Keratinocyte (primary cell): ENCODE results near the gene PTMS. TPM values are rescaled to one million over a fixed set of nuclear protein-coding genes. Genes with fewer than 3 reads are reported as not detected.

Experiments
- DNase-seq: peaks from one replicate; pipeline ENCODE4 v3.0.0-alpha.2; 2011; ENCODE audit warnings: low read depth, missing footprints, low spot score
- FAIRE-seq: peaks from 2 replicates; lab custom pipeline; 2011; peaks lifted over from hg19 to GRCh38; lab: Jason Lieb, UNC
- H2AFZ ChIP-seq: 2 replicates; pipeline ENCODE4 v1.6.0; 2012; ENCODE audit warnings: low read length, control low read depth, inconsistent platforms; ENCODE audit not compliant: control insufficient read depth
- H3K27ac ChIP-seq: 2 replicates; pipeline ENCODE4 v1.5.1; 2011; ENCODE audit warnings: low read length; ENCODE audit not compliant: control insufficient read depth, insufficient read depth
- H3K27me3 ChIP-seq: 3 replicates; pipeline ENCODE4 v1.6.0; 2011; ENCODE audit warnings: low read length; ENCODE audit not compliant: control insufficient read depth, insufficient read depth; ENCODE audit errors: extremely low read depth
- H3K36me3 ChIP-seq, 2 experiments: 2 replicates in 1 of 2; 3 replicates in 1 of 2; pipeline ENCODE4 v1.5.1; 2011; ENCODE audit warnings: low read length in 2 of 2, mild to moderate bottlenecking in 1 of 2; ENCODE audit not compliant: control insufficient read depth in 2 of 2, insufficient read depth in 2 of 2; ENCODE audit errors: extremely low read depth in 1 of 2
- H3K4me1 ChIP-seq: 3 replicates; pipeline ENCODE4 v1.5.1; 2011; ENCODE audit warnings: low read length; ENCODE audit not compliant: control insufficient read depth, insufficient read depth; ENCODE audit errors: extremely low read depth
- H3K4me2 ChIP-seq: 3 replicates; pipeline ENCODE4 v1.6.0; 2011; ENCODE audit warnings: low read depth, low read length; ENCODE audit not compliant: control insufficient read depth, insufficient read depth; ENCODE audit errors: extremely low read depth
- H3K4me3 ChIP-seq, 3 experiments: fragments of 200-600 bp in 1 of 3; sonication (generic) in 1 of 3; 2 replicates in 2 of 3; 3 replicates in 1 of 3; pipeline ENCODE4 v1.5.1; 2011 to 2016; ENCODE audit warnings: low read length in 3 of 3, mild to moderate bottlenecking in 3 of 3, control low read depth in 2 of 3, inconsistent platforms in 1 of 3, low read depth in 1 of 3, mixed read lengths in 1 of 3, mixed run types in 1 of 3, moderate library complexity in 1 of 3; ENCODE audit not compliant: control insufficient read depth in 2 of 3, insufficient read depth in 2 of 3; ENCODE audit errors: extremely low read depth in 1 of 3
- H3K79me2 ChIP-seq: 2 replicates; pipeline ENCODE4 v1.6.0; 2012; ENCODE audit warnings: low read length; ENCODE audit not compliant: control insufficient read depth, insufficient read depth
- H3K9ac ChIP-seq: 3 replicates; pipeline ENCODE4 v1.6.0; 2011; ENCODE audit warnings: low read length; ENCODE audit not compliant: control insufficient read depth, insufficient read depth; ENCODE audit errors: extremely low read depth
- H3K9me1 ChIP-seq: 3 replicates; pipeline ENCODE4 v1.6.0; 2011; ENCODE audit warnings: low read length; ENCODE audit not compliant: control insufficient read depth, insufficient read depth; ENCODE audit errors: extremely low read depth
- H3K9me3 ChIP-seq: 2 replicates; pipeline ENCODE4 v1.5.1; 2012; ENCODE audit warnings: low read depth, low read length; ENCODE audit not compliant: control insufficient read depth
- H4K20me1 ChIP-seq: 3 replicates; pipeline ENCODE4 v1.6.0; 2011; ENCODE audit warnings: low read length; ENCODE audit not compliant: control insufficient read depth, insufficient read depth; ENCODE audit errors: extremely low read depth
- EZH2 ChIP-seq: IDR thresholded peaks from one replicate; pipeline ENCODE4 v1.6.1; 2012; ENCODE audit warnings: inconsistent platforms, mild to moderate bottlenecking, low read length, moderate library complexity
- dilution Hi-C: fragments of 300-500 bp; cut with MboI; formaldehyde crosslinking; loops from one replicate; pipeline ENCODE4 v1.7.0; 2020; ENCODE audit warnings: low sequenced_read_pairs; ENCODE audit not compliant: extremely low pct_ligation_motif_present
- polyA plus RNA-seq, 5 experiments: library from polyadenylated mRNA; depleted of rRNA in 3 of 5; stranded (reverse) in 3 of 5; stranded (forward) in 1 of 5; unstranded in 1 of 5; fragments of >200 nt; gene quantifications; 1 replicate in 1 of 5; 2 replicates in 3 of 5; 3 replicates in 1 of 5; pipeline versions ENCODE4 v1.2.1 to v1.2.3, GENCODE V29; 2011 to 2012; ENCODE audit warnings: missing spikeins in 2 of 5, low read depth in 1 of 5, low replicate concordance in 1 of 5
- TF ChIP-seq, protein P1 (sequence below), 3 experiments: IDR thresholded peaks in 1 of 3; conservative IDR thresholded peaks in 1 of 3; optimal IDR thresholded peaks in 1 of 3; 2 replicates in 2 of 3; 3 replicates in 1 of 3; pipeline versions ENCODE3 to v1.5.1; 2011; ENCODE audit warnings: low read length in 3 of 3, mild to moderate bottlenecking in 3 of 3, moderate library complexity in 2 of 3, control low read depth in 1 of 3, inconsistent platforms in 1 of 3; ENCODE audit not compliant: insufficient read depth in 2 of 3; ENCODE audit errors: extremely low read depth in 1 of 3

The PTMS gene
- polyA plus RNA-seq, 1 donor (not counting 4 experiments of a cell fraction or from before 2014, with no cell fraction given): 119 TPM

DNA sequence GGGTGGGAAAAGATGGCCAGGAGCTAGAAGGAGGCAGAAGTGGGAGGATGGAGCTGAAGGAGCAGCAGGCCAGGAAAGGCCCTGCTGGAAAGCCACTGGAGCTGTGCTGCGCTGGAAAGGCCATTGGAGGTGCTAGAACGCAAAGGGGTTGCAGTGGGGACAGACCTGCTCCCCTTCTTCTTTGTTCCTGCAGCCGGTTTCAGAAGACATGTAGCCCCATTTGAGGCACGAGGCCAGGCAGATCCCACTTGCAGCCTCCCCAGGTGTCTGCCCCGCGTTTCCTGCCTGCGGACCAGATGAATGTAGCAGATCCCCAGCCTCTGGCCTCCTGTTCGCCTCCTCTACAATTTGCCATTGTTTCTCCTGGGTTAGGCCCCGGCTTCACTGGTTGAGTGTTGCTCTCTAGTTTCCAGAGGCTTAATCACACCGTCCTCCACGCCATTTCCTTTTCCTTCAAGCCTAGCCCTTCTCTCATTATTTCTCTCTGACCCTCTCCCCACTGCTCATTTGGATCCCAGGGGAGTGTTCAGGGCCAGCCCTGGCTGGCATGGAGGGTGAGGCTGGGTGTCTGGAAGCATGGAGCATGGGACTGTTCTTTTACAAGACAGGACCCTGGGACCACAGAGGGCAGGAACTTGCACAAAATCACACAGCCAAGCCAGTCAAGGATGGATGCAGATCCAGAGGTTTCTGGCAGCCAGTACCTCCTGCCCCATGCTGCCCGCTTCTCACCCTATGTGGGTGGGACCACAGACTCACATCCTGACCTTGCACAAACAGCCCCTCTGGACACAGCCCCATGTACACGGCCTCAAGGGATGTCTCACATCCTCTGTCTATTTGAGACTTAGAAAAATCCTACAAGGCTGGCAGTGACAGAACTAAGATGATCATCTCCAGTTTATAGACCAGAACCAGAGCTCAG lies 53.2 kb downstream of the PTMS start:
- H3K27me3 ChIP-seq: peaks cover 60% of the 10 kb centered on the region

DNA sequence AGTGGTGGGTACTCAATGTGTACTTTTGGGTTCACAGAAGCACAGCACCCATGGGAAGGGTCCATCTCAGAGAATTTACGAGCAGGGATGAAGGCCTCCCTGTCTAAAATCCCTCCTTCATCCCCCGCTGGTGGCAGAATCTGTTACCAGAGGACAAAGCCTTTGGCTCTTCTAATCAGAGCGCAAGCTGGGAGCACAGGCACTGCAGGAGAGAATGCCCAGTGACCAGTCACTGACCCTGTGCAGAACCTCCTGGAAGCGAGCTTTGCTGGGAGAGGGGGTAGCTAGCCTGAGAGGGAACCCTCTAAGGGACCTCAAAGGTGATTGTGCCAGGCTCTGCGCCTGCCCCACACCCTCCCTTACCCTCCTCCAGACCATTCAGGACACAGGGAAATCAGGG lies 54.0 kb downstream of the PTMS start:
- Histone ChIP-seq H3K79me2 (no peaks in the 10 kb centered on the region), H4K20me1 (no peaks in the 10 kb centered on the region), H3K9ac (no peak overlapping the region), H3K27me3 (peaks cover 62% of the 10 kb centered on the region), H3K9me3 (no peaks in the 10 kb centered on the region), H2AFZ (no peak overlapping the region), H3K4me3 (no peak overlapping the region), H3K4me1 (peaks cover 3% of the 10 kb centered on the region), H3K9me1 (no peaks in the 10 kb centered on the region), H3K27ac (no peak overlapping the region), H3K36me3 (no peaks in the 10 kb centered on the region), H3K4me2 (no peak overlapping the region)
- dilution Hi-C loops: no loop called here
- no peak for DNase-seq
- TF ChIP-seq, protein P1, sequence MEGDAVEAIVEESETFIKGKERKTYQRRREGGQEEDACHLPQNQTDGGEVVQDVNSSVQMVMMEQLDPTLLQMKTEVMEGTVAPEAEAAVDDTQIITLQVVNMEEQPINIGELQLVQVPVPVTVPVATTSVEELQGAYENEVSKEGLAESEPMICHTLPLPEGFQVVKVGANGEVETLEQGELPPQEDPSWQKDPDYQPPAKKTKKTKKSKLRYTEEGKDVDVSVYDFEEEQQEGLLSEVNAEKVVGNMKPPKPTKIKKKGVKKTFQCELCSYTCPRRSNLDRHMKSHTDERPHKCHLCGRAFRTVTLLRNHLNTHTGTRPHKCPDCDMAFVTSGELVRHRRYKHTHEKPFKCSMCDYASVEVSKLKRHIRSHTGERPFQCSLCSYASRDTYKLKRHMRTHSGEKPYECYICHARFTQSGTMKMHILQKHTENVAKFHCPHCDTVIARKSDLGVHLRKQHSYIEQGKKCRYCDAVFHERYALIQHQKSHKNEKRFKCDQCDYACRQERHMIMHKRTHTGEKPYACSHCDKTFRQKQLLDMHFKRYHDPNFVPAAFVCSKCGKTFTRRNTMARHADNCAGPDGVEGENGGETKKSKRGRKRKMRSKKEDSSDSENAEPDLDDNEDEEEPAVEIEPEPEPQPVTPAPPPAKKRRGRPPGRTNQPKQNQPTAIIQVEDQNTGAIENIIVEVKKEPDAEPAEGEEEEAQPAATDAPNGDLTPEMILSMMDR (optimal IDR thresholded peaks at IDR 0.05 in 1 of 3, IDR thresholded peaks at IDR 0.05 in 1 of 3, conservative IDR thresholded peaks at IDR 0.05 in 1 of 3; ENCODE audit: extremely low read depth in 1 of 3, insufficient read depth in 2 of 3, low read length in 3 of 3): no peak
- no peak for TF ChIP-seq EZH2
- FAIRE-seq: no peak

More for the DNA sequence above, 53.2 kb downstream of the PTMS start:
- DNase-seq: no peak
- H3K9me1 ChIP-seq: no peaks in the 10 kb centered on the region
- no peaks in the 10 kb centered on the region for H4K20me1 ChIP-seq
- TF ChIP-seq, protein P1 (optimal IDR thresholded peaks at IDR 0.05 in 1 of 3, IDR thresholded peaks at IDR 0.05 in 1 of 3, conservative IDR thresholded peaks at IDR 0.05 in 1 of 3; ENCODE audit: extremely low read depth in 1 of 3, insufficient read depth in 2 of 3, low read length in 3 of 3): no peak
- TF ChIP-seq EZH2: no peak
- H3K4me2 ChIP-seq: no peak overlapping the region
- no peak overlapping the region for H3K27ac ChIP-seq
- no peaks in the 10 kb centered on the region for H3K79me2 ChIP-seq
- no peaks in the 10 kb centered on the region for H3K4me1 ChIP-seq
- FAIRE-seq: no peak
- H3K9ac ChIP-seq: no peak overlapping the region
- H2AFZ ChIP-seq: no peak overlapping the region
- H3K4me3 ChIP-seq: no peak overlapping the region
- no peaks in the 10 kb centered on the region for H3K9me3 ChIP-seq
- dilution Hi-C loops: no loop called here
- no peaks in the 10 kb centered on the region for H3K36me3 ChIP-seq

Other genes with a start within 250 kb of the PTMS start
- gene GAPDH, start 231.8 kb upstream of the PTMS start, polyA plus RNA-seq: 8,390 to 11,361 TPM (median 8,495 TPM) in 3 replicates
- gene IFFO1, start 210.3 kb upstream of the PTMS start, polyA plus RNA-seq: 0.67 to 1.0 TPM (median 0.75 TPM) in 3 replicates
- gene NOP2, start 198.1 kb upstream of the PTMS start, polyA plus RNA-seq: 85.9 to 108 TPM (median 94.4 TPM) in 3 replicates
- 79.7 to 93.1 TPM (median 81.2 TPM) in 3 replicates for gene CHD4, start 159.0 kb upstream of the PTMS start, polyA plus RNA-seq
- gene LPAR5, start 130.4 kb upstream of the PTMS start, polyA plus RNA-seq: 6.7 to 11.7 TPM (median 8.3 TPM) in 3 replicates
- gene ACRBP, start 118.9 kb upstream of the PTMS start, polyA plus RNA-seq: 0.07 to 0.21 TPM (median 0.09 TPM) in 3 replicates
- 25.5 to 31.6 TPM (median 30.4 TPM) in 3 replicates for gene ING4, start 103.2 kb upstream of the PTMS start, polyA plus RNA-seq
- gene ZNF384, start 77.0 kb upstream of the PTMS start, polyA plus RNA-seq: 29.0 to 44.0 TPM (median 29.8 TPM) in 3 replicates
- gene PIANP, start 65.5 kb upstream of the PTMS start, polyA plus RNA-seq: not detected in 3 replicates
- gene COPS7A, start 42.3 kb upstream of the PTMS start, polyA plus RNA-seq: 85.4 to 116 TPM (median 85.5 TPM) in 3 replicates
- 317 to 364 TPM (median 335 TPM) in 3 replicates for gene MLF2, start 13.2 kb upstream of the PTMS start, polyA plus RNA-seq
- gene LAG3, start 6.2 kb downstream of the PTMS start, polyA plus RNA-seq: 0.09 to 0.14 TPM (median 0.09 TPM) in 3 replicates
- 0.01 to 0.05 TPM in 2 of 3 replicates, not detected in the other for gene CD4, start 23.2 kb downstream of the PTMS start, polyA plus RNA-seq
- 0.05 to 0.10 TPM (median 0.09 TPM) in 3 replicates for gene GPR162, start 55.5 kb downstream of the PTMS start, polyA plus RNA-seq
- gene P3H3, start 62.0 kb downstream of the PTMS start, polyA plus RNA-seq: 3.9 to 5.7 TPM (median 4.2 TPM) in 3 replicates
- 0.41 to 0.94 TPM (median 0.80 TPM) in 3 replicates for gene GNB3, start 74.6 kb downstream of the PTMS start, polyA plus RNA-seq
- gene CDCA3, start 84.9 kb downstream of the PTMS start, polyA plus RNA-seq: 2.1 to 16.9 TPM (median 15.0 TPM) in 3 replicates
- gene USP5, start 85.8 kb downstream of the PTMS start, polyA plus RNA-seq: 58.3 to 84.1 TPM (median 67.2 TPM) in 3 replicates
- 1,218 to 2,229 TPM (median 1,551 TPM) in 3 replicates for gene TPI1, start 101.2 kb downstream of the PTMS start, polyA plus RNA-seq
- 4.9 to 8.7 TPM (median 5.1 TPM) in 3 replicates for gene SPSB2, start 106.9 kb downstream of the PTMS start, polyA plus RNA-seq
- 6.2 to 7.1 TPM (median 6.3 TPM) in 3 replicates for gene LRRC23, start 138.5 kb downstream of the PTMS start, polyA plus RNA-seq
- 0.87 to 1.7 TPM (median 1.1 TPM) in 3 replicates for gene ENO2, start 148.2 kb downstream of the PTMS start, polyA plus RNA-seq
- 4.8 to 7.8 TPM (median 6.2 TPM) in 3 replicates for gene ATN1, start 161.6 kb downstream of the PTMS start, polyA plus RNA-seq
- gene RNU7-1, start 177.5 kb downstream of the PTMS start, polyA plus RNA-seq: not detected in 3 replicates
- 121 to 211 TPM (median 137 TPM) in 3 replicates for gene C12orf57, start 177.7 kb downstream of the PTMS start, polyA plus RNA-seq
- gene PTPN6, start 185.0 kb downstream of the PTMS start, polyA plus RNA-seq: 18.7 to 21.0 TPM (median 19.7 TPM) in 3 replicates
- 225 to 270 TPM (median 244 TPM) in 3 replicates for gene PHB2, start 204.3 kb downstream of the PTMS start, polyA plus RNA-seq
- 61.6 to 104 TPM (median 76.9 TPM) in 3 replicates for gene EMG1, start 204.6 kb downstream of the PTMS start, polyA plus RNA-seq